HCT116 (cell line): ENCODE measurements around the gene PCDHGA1. TPM values are rescaled to one million over a fixed set of nuclear protein-coding genes. Genes with fewer than 3 reads are reported as not detected.
A peak's percentile ranks its signal among the peaks of the same experiment; 100 is the strongest.

Source experiments
- ATAC-seq: fragments of 200-7000 bp; cut with Tn5 transposase; 2 replicates; pipeline ENCODE4 v1.9.1; 2020; ENCODE audit warnings: mild to moderate bottlenecking, moderate library complexity
- BruUV-seq: library from RNA; stranded (reverse); fragments of 400-500 nt; replicated peaks from 2 replicates; lab custom pipeline; 2021; lab: Mats Ljungman, UMichigan
- CTCF ChIA-PET: fragments of 300-600 bp; sonication (Branson Sonifier 250); formaldehyde crosslinking; loops from one replicate; lab custom pipeline; 2021; ENCODE audit warnings: antibody characterized with exemption; lab: Charles Lee
- POLR2A ChIA-PET: fragments of 300-600, 350-600 bp; sonication (Branson Sonifier 250); formaldehyde crosslinking; loops from one replicate; lab custom pipeline; 2021; ENCODE audit warnings: antibody characterized with exemption; lab: Charles Lee
- RAD21 ChIA-PET, 2 experiments: fragments of 300-600 bp; sonication (Branson Sonifier 250); formaldehyde crosslinking; loops; one replicate each; lab custom pipeline; 2023; ENCODE audit warnings: low total read pairs in 2 of 2; ENCODE audit not compliant: uncharacterized antibody in 2 of 2, unreplicated experiment in 2 of 2, low non-redundant PET in 1 of 2; lab: Charles Lee
- DNase-seq: peaks from one replicate; pipeline ENCODE4 v3.0.0-alpha.2; 2010; ENCODE audit warnings: low read depth, low spot score
- H2AFZ ChIP-seq: fragments of 200-600 bp; shearing (Covaris generic), sonication (generic); 2 replicates; pipeline ENCODE4 v1.6.1; 2017; ENCODE audit warnings: low read depth, mixed run types, mixed read lengths, antibody characterized with exemption, low read length; ENCODE audit not compliant: poor library complexity, severe bottlenecking
- H3K27ac ChIP-seq: 2 replicates; pipeline ENCODE4 v1.5.1; 2012; ENCODE audit warnings: low read depth, low read length
- H3K27me3 ChIP-seq: fragments of 200-600 bp; sonication (generic); 2 replicates; pipeline ENCODE4 v1.6.1; 2016; ENCODE audit warnings: mixed run types, low read length, mixed read lengths; ENCODE audit not compliant: insufficient read depth
- H3K36me3 ChIP-seq, 2 experiments: fragments of 200-500 bp in 1 of 2; fragments of 200-600 bp in 1 of 2; sonication (Bioruptor generic) in 1 of 2; sonication (generic) in 1 of 2; 2 replicates each; pipeline versions ENCODE4 v1.5.1 to v1.6.1; 2014 to 2016; ENCODE audit warnings: low read length in 2 of 2, inconsistent platforms in 1 of 2, mixed read lengths in 1 of 2, mixed run types in 1 of 2; ENCODE audit not compliant: insufficient read depth in 2 of 2, control insufficient read depth in 1 of 2
- H3K4me1 ChIP-seq, 2 experiments: fragments of 200-600 bp in 1 of 2; sonication (generic) in 1 of 2; 2 replicates each; pipeline versions ENCODE4 v1.5.1 to v1.6.1; 2012 to 2017; ENCODE audit warnings: low read length in 2 of 2, inconsistent platforms in 1 of 2, mild to moderate bottlenecking in 1 of 2, mixed read lengths in 1 of 2, mixed run types in 1 of 2, moderate library complexity in 1 of 2; ENCODE audit not compliant: insufficient read depth in 2 of 2, control insufficient read depth in 1 of 2
- H3K4me2 ChIP-seq: fragments of 200-600 bp; sonication (generic); 2 replicates; pipeline ENCODE4 v1.6.1; 2017; ENCODE audit warnings: mixed run types, low read length, mixed read lengths
- H3K4me3 ChIP-seq, 2 experiments: fragments of 200-600 bp in 1 of 2; sonication (generic) in 1 of 2; replicated peaks in 1 of 2; 2 replicates each; pipeline ENCODE4 v1.5.1; 2011 to 2016; ENCODE audit warnings: low read length in 2 of 2, control low read depth in 1 of 2, low read depth in 1 of 2, mild to moderate bottlenecking in 1 of 2, mixed read lengths in 1 of 2, mixed run types in 1 of 2
- H3K79me2 ChIP-seq: fragments of 200-600 bp; sonication (generic); 2 replicates; pipeline ENCODE4 v1.6.1; 2017; ENCODE audit warnings: mild to moderate bottlenecking, mixed run types, low read length, moderate library complexity, mixed read lengths; ENCODE audit not compliant: insufficient read depth
- H3K9ac ChIP-seq: fragments of 200-600 bp; sonication (generic); 2 replicates; pipeline ENCODE4 v1.6.1; 2016; ENCODE audit warnings: low read length, mixed read lengths
- H3K9me2 ChIP-seq: fragments of 200-600 bp; sonication (generic), shearing (Covaris generic); 2 replicates; pipeline ENCODE4 v1.6.1; 2017; ENCODE audit warnings: mixed run types, mild to moderate bottlenecking, moderate library complexity; ENCODE audit not compliant: insufficient read depth
- H3K9me3 ChIP-seq, 2 experiments: fragments of 200-500 bp in 1 of 2; fragments of 200-600 bp in 1 of 2; sonication (Bioruptor generic) in 1 of 2; sonication (generic) in 1 of 2; 2 replicates each; pipeline ENCODE4 v1.6.1; 2014 to 2017; ENCODE audit warnings: low read length in 2 of 2, mixed read lengths in 2 of 2, inconsistent platforms in 1 of 2, low read depth in 1 of 2, mild to moderate bottlenecking in 1 of 2, mixed run types in 1 of 2, moderate library complexity in 1 of 2; ENCODE audit not compliant: control insufficient read depth in 1 of 2, insufficient read depth in 1 of 2
- H4K20me1 ChIP-seq: fragments of 200-600 bp; sonication (generic), shearing (Covaris generic); 2 replicates; pipeline ENCODE4 v1.6.1; 2017; ENCODE audit warnings: mixed run types, mild to moderate bottlenecking, moderate library complexity; ENCODE audit not compliant: insufficient read depth
- ATF3 ChIP-seq: IDR thresholded peaks from 2 replicates; pipeline ENCODE4 v1.6.1; 2012
- CBX3 ChIP-seq: IDR thresholded peaks from 2 replicates; pipeline ENCODE4 v1.6.1; 2012; ENCODE audit warnings: low read depth
- CEBPB ChIP-seq: IDR thresholded peaks from 2 replicates; pipeline ENCODE4 v1.6.1; 2012; ENCODE audit warnings: low read depth
- CTCF ChIP-seq, 3 experiments: fragments of 200-600 bp in 1 of 3; sonication (generic) in 1 of 3; IDR thresholded peaks in 2 of 3; conservative IDR thresholded peaks in 1 of 3; 2 replicates each; pipeline ENCODE4 v1.5.1; 2012 to 2017; ENCODE audit warnings: low read depth in 2 of 3, low read length in 2 of 3, antibody characterized with exemption in 1 of 3, borderline replicate concordance in 1 of 3, control low read depth in 1 of 3, mild to moderate bottlenecking in 1 of 3, mixed read lengths in 1 of 3, mixed run types in 1 of 3, moderate library complexity in 1 of 3; ENCODE audit not compliant: insufficient read depth in 1 of 3
- EGR1 ChIP-seq: IDR thresholded peaks from 2 replicates; pipeline ENCODE4 v1.6.1; 2012; ENCODE audit warnings: low read depth
- JUND ChIP-seq: IDR thresholded peaks from 2 replicates; pipeline ENCODE4 v1.6.1; 2012
- RAD21 ChIP-seq: IDR thresholded peaks from 2 replicates; pipeline ENCODE4 v1.6.1; 2012; ENCODE audit warnings: low read depth, mild to moderate bottlenecking
- REST ChIP-seq: IDR thresholded peaks from 2 replicates; pipeline ENCODE4 v1.6.1; 2012; ENCODE audit warnings: low read depth
- SIN3A ChIP-seq: IDR thresholded peaks from 2 replicates; pipeline ENCODE4 v1.6.1; 2012; ENCODE audit warnings: low read depth
- SRF ChIP-seq: IDR thresholded peaks from 2 replicates; pipeline ENCODE4 v1.6.1; 2012; ENCODE audit warnings: low read depth
- TCF7L2 ChIP-seq: IDR thresholded peaks from 2 replicates; pipeline ENCODE4 v1.7.0; 2011; ENCODE audit warnings: borderline replicate concordance, inconsistent platforms; ENCODE audit not compliant: insufficient read depth, insufficient read length; ENCODE audit errors: extremely low read depth
- YY1 ChIP-seq: IDR thresholded peaks from 2 replicates; pipeline ENCODE4 v1.6.1; 2011; ENCODE audit warnings: low read length, low read depth, moderate library complexity, mild to moderate bottlenecking; ENCODE audit not compliant: insufficient replicate concordance; ENCODE audit errors: extremely low read depth
- intact Hi-C: fragments of 100-400 bp; cut with micrococcal nuclease; formaldehyde crosslinking; loops from 2 replicates; pipeline ENCODE4 v1.10.0; 2022
- total RNA-seq: library from RNA; stranded (reverse); gene quantifications from one replicate; pipeline ENCODE4 v1.2.1, GENCODE V29; 2021; ENCODE audit not compliant: unreplicated experiment

The PCDHGA1 gene
- total RNA-seq, 1 experiment from 2014 or later = 0.05 TPM

- Histone ChIP-seq H3K4me1 (no peaks in the 10 kb centered on the region), H3K79me2 (no peaks in the 10 kb centered on the region), H3K9me2 (no peaks in the 10 kb centered on the region), H3K9ac (no peak within 1 kb of the TSS), H3K27ac (no peak within 1 kb of the TSS), H3K9me3 (no peaks in the 10 kb centered on the region; a peak in 1 of 4 replicates), H3K36me3 (no peaks in the 10 kb centered on the region), H2AFZ (no peak within 1 kb of the TSS), H3K4me3 (no peak within 1 kb of the TSS), H3K4me2 (no peak within 1 kb of the TSS; the same call in 1 of the 2 replicates), H4K20me1 (no peaks in the 10 kb centered on the region), H3K27me3 (no peaks in the 10 kb centered on the region)
- ATAC-seq (peak; percentile 63; the same call in 1 of the 2 replicates), DNase-seq (peak; percentile 7)
- ChIA-PET CTCF (interaction anchor here (0.7 kb wide), 1 partner anchor 83 kb away, joined by 3 read pairs; the partner anchor contains the start of gene TAF7), POLR2A (no interaction called here), RAD21 (no interaction called here)
- intact Hi-C loops = no loop called here
- no TSS peak for BruUV-seq
- TF ChIP-seq ATF3 (no peak), TCF7L2 (no peak), CEBPB (no peak), SRF (no peak), JUND (no peak), CBX3 (no peak), YY1 (no peak), SIN3A (no peak), REST (no peak), CTCF (IDR thresholded peaks at IDR 0.05 in 2 of 3, conservative IDR thresholded peaks at IDR 0.05 in 1 of 3; ENCODE audit: borderline replicate concordance in 1 of 3, insufficient read depth in 1 of 3, low read depth in 2 of 3, low read length in 2 of 3) (peak; percentile 47 to 62 (median 57); a peak in 5 of 6 replicates), RAD21 (peak; percentile 71), EGR1 (no peak)
Observed at GRCh38 chr5:141402553-141403243, 72.4 kb downstream of the PCDHGA1 start, which contains the start of gene PCDHGA9. Gene PCDHGA9 (plus strand): TSS chr5:141402778. CDS start chr5:141402953, 175 bp downstream.
